ENCODE results near the gene CALHM2.

- TF ChIP-seq CTCF (optimal IDR thresholded peaks at IDR 0.05 in 1 of 3, IDR thresholded peaks at IDR 0.05 in 1 of 3, conservative IDR thresholded peaks at IDR 0.05 in 1 of 3; ENCODE audit: extremely low read depth in 1 of 3, insufficient read depth in 2 of 3, low read length in 3 of 3) (no peak), EZH2 (IDR thresholded peaks at IDR 0.05; ENCODE audit: low read length) (no peak)
These were observed 22.5 kb downstream of the CALHM2 start for GRCh38 chr10:103429647-103430046.

All from keratinocyte (primary cell).